Activated naive CD4-positive, alpha-beta T cell treated with anti-CD3 and anti-CD28 coated beads, Interleukin-2, amount 10 ng/mL, durations not matched to agents 5 hours and 36 hours (primary cell): ENCODE data around the gene ZNRF2. TPM values are rescaled to one million over a fixed set of nuclear protein-coding genes. Genes with fewer than 3 reads are reported as not detected.

Source experiments
- microRNA-seq: library from miRNA; unstranded; fragments of <30 nt; microRNA quantifications from one replicate; pipeline ENCODE4 v1.2.0, GENCODE V29; 2022; ENCODE audit warnings: borderline microRNAs expressed, borderline replicate concordance
- total RNA-seq, 2 experiments: library from RNA; stranded (reverse); gene quantifications; one replicate each; pipeline ENCODE4 v1.2.3, GENCODE V29; 2021

Gene ZNRF2
- total RNA-seq = 10 to 100 TPM; 15.5 to 16.3 TPM

GRCh38 chr7:30284298-30285066 lies at the start of gene ZNRF2:
Gene ZNRF2 (plus strand): TSS chr7:30284597. CDS start chr7:30285358, 761 bp downstream.

Small RNA genes within 50 kb of the gene (microRNA-seq; reads per million reads assigned to microRNA genes)
- not detected for gene MIR550A1
- not detected for gene MIR550B1

Other genes with a start within 250 kb of the ZNRF2 start
- 1 to 10 TPM; 4.2 to 5.0 TPM for gene MTURN, start 149.6 kb upstream of the ZNRF2 start, total RNA-seq
- 10 to 100 TPM; 14.7 to 16.1 TPM for gene NOD1, start 194.2 kb downstream of the ZNRF2 start, total RNA-seq
- gene GGCT, start 220.2 kb downstream of the ZNRF2 start, total RNA-seq = 10 to 100 TPM; 32.7 to 34.2 TPM